ENCODE data around the gene MYL11. TPM values are rescaled to one million over a fixed set of nuclear protein-coding genes. Genes with fewer than 3 reads are reported as not detected.
A peak's percentile ranks its signal among the peaks of the same experiment; 100 is the strongest.

Gene MYL11
- total RNA-seq, 5 donors from 2014 or later (not counting 1 experiment from before 2014, with no cell fraction given), result 0.91 to 1.3 (median 1.1) TPM; not detected in 2

GRCh38 chr16:30377812-30378235 is 3.2 kb downstream of the MYL11 start:
- POLR2A ChIA-PET, result interaction anchor here (0.6 to 0.9 kb wide), 7 partner anchors 12 to 1531 kb away, joined by 3 to 19 read pairs (median 5); partner anchors contain the start of gene TUFM (in 1 of the 2)
- CTCF ChIA-PET, result interaction anchor here in 1 of 2 donors (0.6 to 1.1 kb wide), 4 partner anchors 9 to 197 kb away, joined by 4 to 10 read pairs (median 6); partner anchors contain the start of gene DCTPP1
- H3K4me1 Mint-ChIP-seq, result peaks cover 55 to 58% (median 57%) of the 10 kb centered on the region in 3 donors

DNA sequence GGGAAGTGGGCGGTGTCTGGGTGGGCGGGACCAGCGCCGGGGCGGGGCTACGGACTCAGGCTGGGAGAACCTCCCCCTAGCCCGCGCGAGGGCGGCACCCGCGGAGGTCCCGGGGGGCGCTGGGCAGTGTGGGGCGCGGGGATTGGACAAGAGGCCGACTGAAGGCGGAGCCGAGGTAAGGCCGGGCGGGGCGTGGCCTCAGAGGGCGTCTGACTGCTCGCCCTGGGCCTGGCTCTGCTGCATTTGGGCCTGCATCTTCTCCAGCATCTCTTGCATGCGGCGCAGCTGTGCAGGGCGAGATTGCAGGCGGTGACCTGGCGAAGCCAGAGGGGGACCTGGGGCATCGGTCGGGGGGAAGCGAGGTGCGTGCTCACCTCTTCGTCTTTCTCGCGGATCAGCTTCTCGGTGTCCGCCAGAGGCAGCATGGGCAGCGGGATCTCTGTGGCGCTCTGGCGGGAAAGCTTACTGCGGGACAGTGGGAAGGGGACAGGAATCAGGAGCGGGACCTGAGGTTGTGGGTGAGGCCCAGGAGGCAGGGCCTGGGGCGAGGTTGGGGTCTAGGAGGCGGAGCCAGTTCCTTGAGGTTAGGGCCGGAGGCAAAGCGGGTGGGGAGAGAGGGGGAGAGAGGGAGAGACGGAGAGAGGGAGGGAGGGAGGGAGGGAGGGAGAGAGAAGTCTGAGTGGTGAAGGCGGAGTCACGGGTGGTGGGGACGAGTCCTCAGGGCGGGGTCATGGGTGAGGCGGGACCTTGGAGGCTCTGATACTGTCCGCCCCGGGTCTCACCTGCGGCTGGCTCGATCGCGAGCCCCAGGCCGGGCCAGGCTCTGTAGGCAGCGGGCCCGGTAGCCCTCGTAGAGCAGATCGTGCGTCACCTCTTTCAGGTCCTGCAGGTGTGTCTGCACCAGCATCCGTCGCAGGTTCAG is 3.9 kb downstream of the MYL11 start:
- ATAC-seq (replicated peaks in 1 of 4) (peak; percentile 79 to 86 (median 80)), DNase-seq (peak; percentile 97 to 100 (median 99))
- no peaks in the 10 kb centered on the region for H3K9me3 ChIP-seq
- no peaks in the 10 kb centered on the region for H3K9me3 Mint-ChIP-seq
- H3K4me3 ChIP-seq (ENCODE audit: control insufficient read depth in 1 of 2, extremely low read depth in 1 of 2, low read length in 1 of 2), result peak overlapping the region; percentile 62 to 90
- H3K4me1 Mint-ChIP-seq, result peaks cover 62 to 64% (median 64%) of the 10 kb centered on the region in 3 donors
- H3K36me3 Mint-ChIP-seq, result peaks cover 8% of the 10 kb centered on the region
- peak overlapping the region; percentile 97 to 100 (median 99) for H3K4me3 Mint-ChIP-seq
- H3K27ac Mint-ChIP-seq, result peak overlapping the region; percentile 99 to 100
- H3K27me3 ChIP-seq (replicated peaks in 1 of 2; ENCODE audit: control insufficient read depth in 2 of 2, extremely low read depth in 1 of 2, insufficient read depth in 2 of 2, low read length in 1 of 2), result no peaks in the 10 kb centered on the region
- WGBS (ENCODE audit: insufficient coverage), result under 1% methylated on average over 58 of the region's 67 CpGs
- H3K27ac ChIP-seq (ENCODE audit: low read length), result peak overlapping the region; percentile 99
- ChIA-PET POLR2A (interaction anchor here (0.6 to 0.9 kb wide), 5 partner anchors 16 to 1532 kb away, joined by 3 to 19 read pairs (median 5); partner anchors contain the start of gene TUFM (in 1 of the 2)), CTCF (interaction anchor here in 1 of 2 donors (0.6 to 1.1 kb wide), 4 partner anchors 9 to 197 kb away, joined by 4 to 10 read pairs (median 6); partner anchors contain the start of gene DCTPP1)
- H3K36me3 ChIP-seq (ENCODE audit: control insufficient read depth in 2 of 2, extremely low read depth in 1 of 2, insufficient read depth in 1 of 2, low read length in 1 of 2), result peaks cover 0 to 19% of the 10 kb centered on the region in 2 donors
- H3K27me3 Mint-ChIP-seq, result no peaks in the 10 kb centered on the region
- H3K4me1 ChIP-seq (ENCODE audit: control insufficient read depth in 1 of 2, extremely low read depth in 1 of 2, insufficient read depth in 2 of 2, low read length in 2 of 2), result peaks cover 24 to 74% of the 10 kb centered on the region in 2 experiments

More at GRCh38 chr16:30377812-30378235, 3.2 kb downstream of the MYL11 start:
- H3K4me3 Mint-ChIP-seq, result peak overlapping the region; percentile 97 to 100 (median 99)
- 0% methylated on average over 34 of the region's 39 CpGs for WGBS (ENCODE audit: insufficient coverage)
- H3K27me3 ChIP-seq (replicated peaks in 1 of 2; ENCODE audit: control insufficient read depth in 2 of 2, extremely low read depth in 1 of 2, insufficient read depth in 2 of 2, low read length in 1 of 2), result no peaks in the 10 kb centered on the region
- H3K9me3 ChIP-seq, result no peaks in the 10 kb centered on the region
- H3K27me3 Mint-ChIP-seq, result no peaks in the 10 kb centered on the region
- H3K9me3 Mint-ChIP-seq, result no peaks in the 10 kb centered on the region
- H3K36me3 ChIP-seq (ENCODE audit: control insufficient read depth in 2 of 2, extremely low read depth in 1 of 2, insufficient read depth in 1 of 2, low read length in 1 of 2), result peaks cover 0 to 19% of the 10 kb centered on the region in 2 donors
- peak overlapping the region; percentile 99 for H3K27ac ChIP-seq (ENCODE audit: low read length)
- peaks cover 8% of the 10 kb centered on the region for H3K36me3 Mint-ChIP-seq
- H3K4me1 ChIP-seq (ENCODE audit: control insufficient read depth in 1 of 2, extremely low read depth in 1 of 2, insufficient read depth in 2 of 2, low read length in 2 of 2), result peaks cover 20 to 67% of the 10 kb centered on the region in 2 experiments
- ATAC-seq (replicated peaks in 1 of 4), result peak; percentile 48 to 59 (median 52)
- H3K4me3 ChIP-seq (ENCODE audit: control insufficient read depth in 1 of 2, extremely low read depth in 1 of 2, low read length in 1 of 2), result peak overlapping the region; percentile 57 to 90
- peak overlapping the region; percentile 99 to 100 for H3K27ac Mint-ChIP-seq
- peak; percentile 82 to 95 (median 90) for DNase-seq

- Histone ChIP-seq H3K27ac (ENCODE audit: low read length) (peak overlapping the region; percentile 96), H3K9me3 (no peaks in the 10 kb centered on the region), H3K4me3 (ENCODE audit: control insufficient read depth in 1 of 2, extremely low read depth in 1 of 2, low read length in 1 of 2) (peak overlapping the region; percentile 55 to 90), H3K36me3 (ENCODE audit: control insufficient read depth in 2 of 2, extremely low read depth in 1 of 2, insufficient read depth in 1 of 2, low read length in 1 of 2) (peaks cover 0 to 19% of the 10 kb centered on the region in 2 donors), H3K4me1 (ENCODE audit: control insufficient read depth in 1 of 2, extremely low read depth in 1 of 2, insufficient read depth in 2 of 2, low read length in 2 of 2) (peaks cover 28 to 81% of the 10 kb centered on the region in 2 experiments), H3K27me3 (replicated peaks in 1 of 2; ENCODE audit: control insufficient read depth in 2 of 2, extremely low read depth in 1 of 2, insufficient read depth in 2 of 2, low read length in 1 of 2) (no peaks in the 10 kb centered on the region)
- Mint-ChIP-seq H3K36me3 (peaks cover 8% of the 10 kb centered on the region), H3K27me3 (no peaks in the 10 kb centered on the region), H3K27ac (peak overlapping the region; percentile 99 to 100), H3K4me3 (peak overlapping the region; percentile 97 to 100 (median 99)), H3K9me3 (no peaks in the 10 kb centered on the region), H3K4me1 (peaks cover 67 to 70% (median 70%) of the 10 kb centered on the region in 3 donors)
- ATAC-seq (replicated peaks in 1 of 4) (no peak), DNase-seq (no peak)
- CTCF ChIA-PET, result interaction anchor here in 1 of 2 donors (0.7 kb wide), 1 partner anchor 318 kb away, joined by 3 read pairs; no protein-coding TSS in a partner anchor
- 10% methylated on average over 11 of the region's 27 CpGs for WGBS (ENCODE audit: insufficient coverage)
- POLR2A ChIA-PET, result interaction anchor here in 1 of 2 donors (0.6 kb wide), 1 partner anchor 15 kb away, joined by 5 read pairs; no protein-coding TSS in a partner anchor
Measured at GRCh38 chr16:30379158-30379783, 4.7 kb downstream of the MYL11 start.

- H3K4me3 ChIP-seq (ENCODE audit: control insufficient read depth in 1 of 2, extremely low read depth in 1 of 2, low read length in 1 of 2), result no peak overlapping the region
- no peaks in the 10 kb centered on the region for H3K27me3 Mint-ChIP-seq
- H3K27ac Mint-ChIP-seq, result peak overlapping the region; percentile 99 to 100
- H3K9me3 Mint-ChIP-seq, result no peaks in the 10 kb centered on the region
- H3K9me3 ChIP-seq, result no peaks in the 10 kb centered on the region
- H3K27ac ChIP-seq (ENCODE audit: low read length), result peak overlapping the region; percentile 96
- peaks cover 0 to 19% of the 10 kb centered on the region in 2 donors for H3K36me3 ChIP-seq (ENCODE audit: control insufficient read depth in 2 of 2, extremely low read depth in 1 of 2, insufficient read depth in 1 of 2, low read length in 1 of 2)
- peaks cover 28 to 87% of the 10 kb centered on the region in 2 experiments for H3K4me1 ChIP-seq (ENCODE audit: control insufficient read depth in 1 of 2, extremely low read depth in 1 of 2, insufficient read depth in 2 of 2, low read length in 2 of 2)
- ChIA-PET CTCF (interaction anchor here in 1 of 2 donors (0.7 to 3.0 kb wide), 2 partner anchors 9 to 317 kb away, joined by 3 to 21 read pairs; partner anchors contain the start of gene TBC1D10B), POLR2A (interaction anchor here in 1 of 2 donors (0.5 to 0.6 kb wide), 2 partner anchors 26 to 382 kb away, joined by 3 to 5 read pairs; no protein-coding TSS in a partner anchor)
- ATAC-seq (replicated peaks in 1 of 4) (no peak), DNase-seq (no peak)
- no peaks in the 10 kb centered on the region for H3K27me3 ChIP-seq (replicated peaks in 1 of 2; ENCODE audit: control insufficient read depth in 2 of 2, extremely low read depth in 1 of 2, insufficient read depth in 2 of 2, low read length in 1 of 2)
- WGBS (ENCODE audit: insufficient coverage), result 81% methylated on average over 3 of the region's 4 CpGs
- peaks cover 67 to 72% (median 71%) of the 10 kb centered on the region in 3 donors for H3K4me1 Mint-ChIP-seq
- peak overlapping the region; percentile 80 to 100 (median 99) for H3K4me3 Mint-ChIP-seq
- H3K36me3 Mint-ChIP-seq, result peaks cover 8% of the 10 kb centered on the region
Measured at GRCh38 chr16:30380072-30380802, 5.6 kb downstream of the MYL11 start.

DNA sequence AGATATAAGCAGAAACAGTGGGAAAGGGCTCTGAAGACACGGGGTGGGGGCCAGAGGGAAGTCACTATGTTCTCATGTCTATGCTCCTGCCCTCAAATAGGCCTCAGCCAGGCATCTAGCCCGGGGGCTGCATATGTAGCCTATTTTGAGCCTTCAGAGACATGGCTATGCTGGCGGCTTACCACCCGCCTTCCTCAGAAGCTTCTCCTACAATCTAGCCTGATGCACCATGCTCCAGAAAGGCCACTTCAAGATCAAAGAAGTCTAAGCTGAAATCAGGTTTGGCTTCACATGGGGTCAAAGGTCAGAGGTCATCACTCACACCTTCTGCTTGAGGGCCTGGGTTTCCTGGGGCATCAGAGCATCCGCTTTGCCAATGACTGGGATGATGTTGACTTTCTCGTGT is 6.2 kb downstream of the MYL11 start:
- H3K9me3 ChIP-seq, result no peaks in the 10 kb centered on the region
- H3K4me1 ChIP-seq (ENCODE audit: control insufficient read depth in 1 of 2, extremely low read depth in 1 of 2, insufficient read depth in 2 of 2, low read length in 2 of 2), result peaks cover 28 to 87% of the 10 kb centered on the region in 2 experiments
- Mint-ChIP-seq H3K4me1 (peaks cover 67 to 74% (median 74%) of the 10 kb centered on the region in 3 donors), H3K27me3 (no peaks in the 10 kb centered on the region), H3K9me3 (no peaks in the 10 kb centered on the region), H3K36me3 (peaks cover 8% of the 10 kb centered on the region), H3K27ac (peak overlapping the region; percentile 99 to 100), H3K4me3 (peak overlapping the region; percentile 80 to 100 (median 99))
- no peak overlapping the region for H3K4me3 ChIP-seq (ENCODE audit: control insufficient read depth in 1 of 2, extremely low read depth in 1 of 2, low read length in 1 of 2)
- 62% methylated on average over 4 of the region's 6 CpGs for WGBS (ENCODE audit: insufficient coverage)
- no peaks in the 10 kb centered on the region for H3K27me3 ChIP-seq (replicated peaks in 1 of 2; ENCODE audit: control insufficient read depth in 2 of 2, extremely low read depth in 1 of 2, insufficient read depth in 2 of 2, low read length in 1 of 2)
- peaks cover 0 to 19% of the 10 kb centered on the region in 2 donors for H3K36me3 ChIP-seq (ENCODE audit: control insufficient read depth in 2 of 2, extremely low read depth in 1 of 2, insufficient read depth in 1 of 2, low read length in 1 of 2)
- ATAC-seq (replicated peaks in 1 of 4) (no peak), DNase-seq (no peak)
- ChIA-PET POLR2A (interaction anchor here in 1 of 2 donors (0.6 kb wide), 1 partner anchor 27 kb away, joined by 3 read pairs; no protein-coding TSS in a partner anchor), CTCF (interaction anchor here in 1 of 2 donors (3.0 kb wide), 1 partner anchor 10 kb away, joined by 21 read pairs; the partner anchor contains the start of gene TBC1D10B)
- peak overlapping the region; percentile 96 for H3K27ac ChIP-seq (ENCODE audit: low read length)

Data from T-cell (primary cell).